ENCODE data around the gene COPE.
"Not testable (repeated sequence)": the region's sequence is repeated elsewhere in the genome, so short reads cannot be mapped to it uniquely, and the experiment has no call there.

COPE gene

GRCh38 chr19:18940769-18941627, 21.8 kb upstream of the COPE start, which contains the start of gene HOMER3:
HOMER3 (minus strand) TSS chr19:18941217; CDS start chr19:18938982, 2,235 bp downstream.
- DNase-seq (ENCODE audit: low spot score) (peak; percentile 8), FAIRE-seq (no peak)

- DNase-seq (ENCODE audit: low spot score): peak; percentile 12
- no peak for FAIRE-seq
Measured at GRCh38 chr19:18939922-18940768, 21.0 kb upstream of the COPE start.

GRCh38 chr19:18939163-18939562, 20.0 kb upstream of the COPE start:
- FAIRE-seq (no peak), DNase-seq (ENCODE audit: low spot score) (no peak)

- DNase-seq (ENCODE audit: low spot score) (no peak), FAIRE-seq (no peak)
Measured at GRCh38 chr19:18933297-18933696, 14.1 kb upstream of the COPE start.

GRCh38 chr19:18932216-18932841, 13.1 kb upstream of the COPE start:
- no peak for DNase-seq (ENCODE audit: low spot score)
- no peak for FAIRE-seq

GRCh38 chr19:18931316-18932162, 12.4 kb upstream of the COPE start:
- FAIRE-seq (no peak), DNase-seq (ENCODE audit: low spot score) (no peak)

- DNase-seq (ENCODE audit: low spot score) (no peak), FAIRE-seq (no peak)
Measured at GRCh38 chr19:18929311-18929710, 10.1 kb upstream of the COPE start.

GRCh38 chr19:18928018-18928805, 9.0 kb upstream of the COPE start:
- DNase-seq (ENCODE audit: low spot score): no peak
- no peak for FAIRE-seq

GRCh38 chr19:18924684-18925213, 5.6 kb upstream of the COPE start:
- FAIRE-seq: no peak
- no peak for DNase-seq (ENCODE audit: low spot score)

GRCh38 chr19:18922228-18922985, 3.2 kb upstream of the COPE start:
- FAIRE-seq (no peak), DNase-seq (ENCODE audit: low spot score) (no peak)

GRCh38 chr19:18921593-18921992, 2.4 kb upstream of the COPE start:
- DNase-seq (ENCODE audit: low spot score): no peak
- FAIRE-seq: no peak

GRCh38 chr19:18920400-18920799, 1.2 kb upstream of the COPE start:
- DNase-seq (ENCODE audit: low spot score) (no peak), FAIRE-seq (no peak)

GRCh38 chr19:18919900-18920214, 670 bp upstream of the COPE start:
- FAIRE-seq (no peak), DNase-seq (ENCODE audit: low spot score) (no peak)

- FAIRE-seq: not testable (repeated sequence)
Measured at GRCh38 chr19:18917593-18917992, 1.6 kb downstream of the COPE start.

GRCh38 chr19:18915639-18916038, 3.5 kb downstream of the COPE start:
- FAIRE-seq (no peak), DNase-seq (ENCODE audit: low spot score) (no peak)

More at GRCh38 chr19:18917593-18917992, 1.6 kb downstream of the COPE start:
- DNase-seq (ENCODE audit: low spot score): not testable (repeated sequence)

GRCh38 chr19:18913466-18913865, 5.7 kb downstream of the COPE start:
- no peak for FAIRE-seq
- DNase-seq (ENCODE audit: low spot score): no peak

GRCh38 chr19:18912933-18913332, 6.3 kb downstream of the COPE start:
- FAIRE-seq (no peak), DNase-seq (ENCODE audit: low spot score) (no peak)

- DNase-seq (ENCODE audit: low spot score): no peak
- FAIRE-seq: no peak
Measured at GRCh38 chr19:18910801-18911436, 8.3 kb downstream of the COPE start.

- no peak for FAIRE-seq
- DNase-seq (ENCODE audit: low spot score): no peak
Measured at GRCh38 chr19:18910010-18910409, 9.2 kb downstream of the COPE start.
